Osteocyte (in vitro differentiated cells): ENCODE results near the gene COL4A2. TPM values are rescaled to one million over a fixed set of nuclear protein-coding genes. Genes with fewer than 3 reads are reported as not detected.

Experiments
- DNase-seq: peaks from one replicate; pipeline ENCODE4 v3.0.0; 2021; ENCODE audit warnings: mixed read lengths; ENCODE audit not compliant: unreplicated experiment; ENCODE audit errors: extremely low spot score
- H3K27ac Mint-ChIP-seq: one replicate; pipeline ENCODE4 v1.8.0; 2021; ENCODE audit warnings: mild to moderate bottlenecking, mixed read lengths; ENCODE audit not compliant: unreplicated experiment
- H3K27me3 Mint-ChIP-seq: one replicate; pipeline ENCODE4 v1.8.0; 2021; ENCODE audit warnings: mixed read lengths; ENCODE audit not compliant: unreplicated experiment
- H3K36me3 Mint-ChIP-seq: one replicate; pipeline ENCODE4 v1.8.0; 2021; ENCODE audit warnings: mixed read lengths; ENCODE audit not compliant: unreplicated experiment
- H3K4me1 Mint-ChIP-seq: one replicate; pipeline ENCODE4 v1.8.0; 2021; ENCODE audit warnings: mixed read lengths; ENCODE audit not compliant: unreplicated experiment
- H3K4me3 Mint-ChIP-seq: one replicate; pipeline ENCODE4 v1.8.0; 2021; ENCODE audit warnings: mild to moderate bottlenecking, moderate library complexity, mixed read lengths; ENCODE audit not compliant: unreplicated experiment
- H3K9me3 Mint-ChIP-seq: one replicate; pipeline ENCODE4 v1.8.0; 2021; ENCODE audit warnings: mixed read lengths; ENCODE audit not compliant: unreplicated experiment
- total RNA-seq: library from RNA; stranded (reverse); gene quantifications from 2 replicates; pipeline ENCODE4 v1.2.1, GENCODE V29; 2021
- TF ChIP-seq, protein P1 (sequence below): fragments of 200-600 bp; sonication (generic); IDR thresholded peaks from 2 replicates; pipeline ENCODE4 v1.5.0; 2021; ENCODE audit warnings: antibody characterized with exemption, mild to moderate bottlenecking, moderate library complexity

Gene COL4A2
- total RNA-seq, 1 donor from 2014 or later: 2,001 TPM

DNA sequence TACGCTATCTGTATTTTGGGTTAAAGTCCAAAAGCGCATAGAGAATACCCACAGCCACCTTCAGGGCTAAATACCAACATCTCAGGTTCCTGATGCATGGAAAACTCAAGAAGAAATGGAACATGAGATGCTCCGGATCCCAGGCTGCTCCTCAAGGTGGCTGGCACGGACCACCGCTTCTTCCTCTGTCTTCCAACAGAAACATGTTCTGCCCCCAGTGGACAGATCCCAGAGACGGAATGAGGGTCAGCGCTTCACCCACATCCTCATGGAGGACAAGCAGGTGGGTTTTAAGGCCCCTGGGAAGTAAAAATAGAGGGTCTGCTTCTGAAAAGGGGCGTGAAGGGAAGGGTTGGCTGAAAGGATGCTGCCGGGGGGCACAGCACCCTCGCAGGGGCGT is 17.4 kb upstream of the COL4A2 start:
- H3K27me3 Mint-ChIP-seq: no peaks in the 10 kb centered on the region
- peak; percentile 67 for DNase-seq
- H3K9me3 Mint-ChIP-seq: no peaks in the 10 kb centered on the region
- peaks cover 58% of the 10 kb centered on the region for H3K36me3 Mint-ChIP-seq
- peak overlapping the region; percentile 86 for H3K27ac Mint-ChIP-seq
- peak overlapping the region; percentile 26 for H3K4me3 Mint-ChIP-seq
- H3K4me1 Mint-ChIP-seq: peaks cover 73% of the 10 kb centered on the region
- TF ChIP-seq, protein P1, sequence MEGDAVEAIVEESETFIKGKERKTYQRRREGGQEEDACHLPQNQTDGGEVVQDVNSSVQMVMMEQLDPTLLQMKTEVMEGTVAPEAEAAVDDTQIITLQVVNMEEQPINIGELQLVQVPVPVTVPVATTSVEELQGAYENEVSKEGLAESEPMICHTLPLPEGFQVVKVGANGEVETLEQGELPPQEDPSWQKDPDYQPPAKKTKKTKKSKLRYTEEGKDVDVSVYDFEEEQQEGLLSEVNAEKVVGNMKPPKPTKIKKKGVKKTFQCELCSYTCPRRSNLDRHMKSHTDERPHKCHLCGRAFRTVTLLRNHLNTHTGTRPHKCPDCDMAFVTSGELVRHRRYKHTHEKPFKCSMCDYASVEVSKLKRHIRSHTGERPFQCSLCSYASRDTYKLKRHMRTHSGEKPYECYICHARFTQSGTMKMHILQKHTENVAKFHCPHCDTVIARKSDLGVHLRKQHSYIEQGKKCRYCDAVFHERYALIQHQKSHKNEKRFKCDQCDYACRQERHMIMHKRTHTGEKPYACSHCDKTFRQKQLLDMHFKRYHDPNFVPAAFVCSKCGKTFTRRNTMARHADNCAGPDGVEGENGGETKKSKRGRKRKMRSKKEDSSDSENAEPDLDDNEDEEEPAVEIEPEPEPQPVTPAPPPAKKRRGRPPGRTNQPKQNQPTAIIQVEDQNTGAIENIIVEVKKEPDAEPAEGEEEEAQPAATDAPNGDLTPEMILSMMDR: peak; percentile 10

DNA sequence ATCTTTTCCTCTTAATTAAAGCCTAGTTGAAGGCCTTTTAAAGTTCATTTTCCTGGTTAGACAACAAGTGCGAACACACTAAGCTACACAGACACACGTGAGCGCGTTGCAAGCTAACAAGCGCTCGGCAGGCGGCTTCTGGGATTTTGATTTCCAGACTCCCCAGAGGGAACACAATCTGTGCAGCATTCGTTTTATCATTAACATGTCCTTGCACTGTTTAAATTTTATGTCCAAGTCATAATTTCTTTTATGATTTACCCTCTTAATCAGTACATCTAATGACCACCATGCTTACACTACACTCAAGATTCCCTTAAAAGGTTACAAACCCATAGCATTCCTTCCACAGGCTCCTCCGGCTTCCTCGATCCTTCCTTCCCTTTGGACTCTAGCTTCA is 16.9 kb upstream of the COL4A2 start:
- H3K27ac Mint-ChIP-seq: peak overlapping the region; percentile 86
- H3K9me3 Mint-ChIP-seq: no peaks in the 10 kb centered on the region
- peak; percentile 60 for DNase-seq
- peaks cover 73% of the 10 kb centered on the region for H3K4me1 Mint-ChIP-seq
- H3K4me3 Mint-ChIP-seq: no peak overlapping the region
- TF ChIP-seq, protein P1: no peak
- no peaks in the 10 kb centered on the region for H3K27me3 Mint-ChIP-seq
- peaks cover 57% of the 10 kb centered on the region for H3K36me3 Mint-ChIP-seq

DNA sequence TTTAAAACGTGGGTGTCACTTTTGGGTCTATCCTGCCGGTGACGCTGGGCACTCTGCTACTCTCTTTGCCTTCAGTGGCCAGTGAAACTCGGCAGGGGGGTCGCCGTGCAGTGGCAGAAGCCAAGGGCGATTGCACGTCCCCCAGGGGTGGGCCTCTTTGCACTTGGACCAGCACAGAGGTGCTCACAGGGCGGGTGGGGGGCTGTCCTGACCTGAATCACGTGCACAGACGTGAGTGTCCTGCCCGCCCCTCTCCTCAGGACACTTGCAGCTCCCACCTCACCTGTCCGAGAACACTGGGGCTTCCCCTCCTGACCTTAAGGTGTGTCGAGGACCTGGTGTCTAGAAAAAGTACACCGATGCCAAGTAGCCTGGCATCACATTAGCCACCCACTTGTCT is 16.3 kb upstream of the COL4A2 start:
- Mint-ChIP-seq H3K36me3 (peaks cover 55% of the 10 kb centered on the region), H3K27ac (peak overlapping the region; percentile 56), H3K4me3 (no peak overlapping the region), H3K9me3 (no peaks in the 10 kb centered on the region), H3K27me3 (no peaks in the 10 kb centered on the region), H3K4me1 (peaks cover 73% of the 10 kb centered on the region)
- TF ChIP-seq, protein P1: no peak
- peak; percentile 83 for DNase-seq

DNA sequence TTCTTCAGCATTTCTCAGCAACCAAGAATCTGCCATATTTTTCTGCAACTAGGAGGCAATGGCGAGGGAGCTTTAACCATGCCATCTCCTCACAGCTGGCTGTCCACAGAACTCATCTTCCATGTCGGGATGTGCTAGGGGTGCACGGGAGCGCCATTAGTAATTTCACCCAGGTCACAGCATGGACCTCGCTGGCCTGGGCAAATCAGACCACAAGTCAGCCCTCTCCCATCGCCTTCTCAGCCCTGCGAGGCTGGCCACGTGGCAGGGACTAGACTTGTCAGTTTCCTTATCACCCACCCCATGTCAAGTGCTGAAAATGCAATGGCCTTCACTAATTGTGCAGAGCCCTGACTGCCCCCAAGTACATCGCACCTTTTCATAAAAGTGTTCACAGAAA is 15.8 kb upstream of the COL4A2 start:
- Mint-ChIP-seq H3K27ac (peak overlapping the region; percentile 56), H3K9me3 (no peaks in the 10 kb centered on the region), H3K4me1 (peaks cover 73% of the 10 kb centered on the region), H3K27me3 (no peaks in the 10 kb centered on the region), H3K36me3 (peaks cover 51% of the 10 kb centered on the region), H3K4me3 (no peak overlapping the region)
- peak; percentile 81 for DNase-seq
- TF ChIP-seq, protein P1: no peak

GRCh38 chr13:110293037-110293436 is 14.0 kb upstream of the COL4A2 start:
- H3K36me3 Mint-ChIP-seq: peaks cover 43% of the 10 kb centered on the region
- DNase-seq: peak; percentile 67
- no peak overlapping the region for H3K4me3 Mint-ChIP-seq
- TF ChIP-seq, protein P1: no peak
- peak overlapping the region; percentile 16 for H3K27ac Mint-ChIP-seq
- H3K27me3 Mint-ChIP-seq: no peaks in the 10 kb centered on the region
- H3K4me1 Mint-ChIP-seq: peaks cover 72% of the 10 kb centered on the region
- H3K9me3 Mint-ChIP-seq: no peaks in the 10 kb centered on the region
